MM.1S (cell line): ENCODE measurements around the gene CD74.
A peak's percentile ranks its signal among the peaks of the same experiment; 100 is the strongest.

Source experiments
- DNase-seq: peaks from one replicate; pipeline ENCODE4 v3.0.0-alpha.2; 2015
- H2AFZ ChIP-seq: fragments of 300-600 bp; sonication (generic); 2 replicates; pipeline ENCODE4 v1.6.0; 2016; ENCODE audit warnings: antibody characterized with exemption, low read length
- H3F3A ChIP-seq: fragments of 300-600 bp; sonication (generic); 2 replicates; pipeline ENCODE4 v1.6.1; 2016; ENCODE audit warnings: mild to moderate bottlenecking, antibody characterized with exemption, low read length, moderate library complexity, mixed read lengths; ENCODE audit not compliant: insufficient read depth
- H3K27ac ChIP-seq: fragments of 300-600 bp; sonication (generic); 2 replicates; pipeline ENCODE4 v1.5.1; 2016; ENCODE audit warnings: mild to moderate bottlenecking, low read length
- H3K27me3 ChIP-seq: fragments of 300-600 bp; sonication (generic); replicated peaks from 2 replicates; pipeline ENCODE4 v1.6.0; 2016; ENCODE audit warnings: low read length; ENCODE audit not compliant: insufficient read depth
- H3K36me3 ChIP-seq: fragments of 300-600 bp; sonication (generic); replicated peaks from 2 replicates; pipeline ENCODE4 v1.6.1; 2016; ENCODE audit warnings: mild to moderate bottlenecking, low read length, mixed read lengths; ENCODE audit not compliant: insufficient read depth
- H3K4me1 ChIP-seq: fragments of 300-600 bp; sonication (generic); 2 replicates; pipeline ENCODE4 v1.6.1; 2016; ENCODE audit warnings: low read length, mixed read lengths
- H3K4me2 ChIP-seq: fragments of 300-600 bp; sonication (generic); 2 replicates; pipeline ENCODE4 v1.6.0; 2016; ENCODE audit warnings: low read depth, low read length
- H3K4me3 ChIP-seq: fragments of 300-600 bp; sonication (generic); 2 replicates; pipeline ENCODE4 v1.5.1; 2016; ENCODE audit warnings: low read length, mixed read lengths
- H3K79me2 ChIP-seq: fragments of 300-600 bp; sonication (generic); 2 replicates; pipeline ENCODE4 v1.6.1; 2016; ENCODE audit warnings: mixed run types, low read length, mixed read lengths
- H3K9ac ChIP-seq: fragments of 300-600 bp; sonication (generic); 2 replicates; pipeline ENCODE4 v1.6.1; 2016; ENCODE audit warnings: low read length, mixed read lengths
- H3K9me2 ChIP-seq: fragments of 300-600 bp; sonication (generic); replicated peaks from 2 replicates; pipeline ENCODE4 v1.6.1; 2016; ENCODE audit warnings: mild to moderate bottlenecking, low read length, mixed read lengths; ENCODE audit not compliant: insufficient read depth
- H3K9me3 ChIP-seq: fragments of 300-600 bp; sonication (generic); replicated peaks from 2 replicates; pipeline ENCODE4 v1.6.1; 2016; ENCODE audit warnings: mild to moderate bottlenecking, low read length, mixed read lengths; ENCODE audit not compliant: insufficient read depth
- H4K20me1 ChIP-seq: fragments of 300-600 bp; sonication (generic); 2 replicates; pipeline ENCODE4 v1.6.1; 2016; ENCODE audit warnings: mild to moderate bottlenecking, low read length, moderate library complexity, mixed read lengths; ENCODE audit not compliant: insufficient read depth
- EZH2 ChIP-seq: fragments of 300-600 bp; sonication (generic); optimal IDR thresholded peaks from 2 replicates; pipeline ENCODE3; 2017; ENCODE audit warnings: low read depth, mild to moderate bottlenecking, antibody characterized with exemption, low read length, mixed read lengths
- EZH2phosphoT487 ChIP-seq: fragments of 300-600 bp; sonication (generic); IDR thresholded peaks from 2 replicates; pipeline ENCODE4 v1.6.1; 2018; ENCODE audit warnings: antibody characterized with exemption, low read length
- TF ChIP-seq, protein P1 (sequence below): fragments of 300-600 bp; sonication (generic); IDR thresholded peaks from 2 replicates; pipeline ENCODE4 v1.5.1; 2016; ENCODE audit warnings: antibody characterized with exemption, low read length, mixed read lengths

The CD74 gene

DNA sequence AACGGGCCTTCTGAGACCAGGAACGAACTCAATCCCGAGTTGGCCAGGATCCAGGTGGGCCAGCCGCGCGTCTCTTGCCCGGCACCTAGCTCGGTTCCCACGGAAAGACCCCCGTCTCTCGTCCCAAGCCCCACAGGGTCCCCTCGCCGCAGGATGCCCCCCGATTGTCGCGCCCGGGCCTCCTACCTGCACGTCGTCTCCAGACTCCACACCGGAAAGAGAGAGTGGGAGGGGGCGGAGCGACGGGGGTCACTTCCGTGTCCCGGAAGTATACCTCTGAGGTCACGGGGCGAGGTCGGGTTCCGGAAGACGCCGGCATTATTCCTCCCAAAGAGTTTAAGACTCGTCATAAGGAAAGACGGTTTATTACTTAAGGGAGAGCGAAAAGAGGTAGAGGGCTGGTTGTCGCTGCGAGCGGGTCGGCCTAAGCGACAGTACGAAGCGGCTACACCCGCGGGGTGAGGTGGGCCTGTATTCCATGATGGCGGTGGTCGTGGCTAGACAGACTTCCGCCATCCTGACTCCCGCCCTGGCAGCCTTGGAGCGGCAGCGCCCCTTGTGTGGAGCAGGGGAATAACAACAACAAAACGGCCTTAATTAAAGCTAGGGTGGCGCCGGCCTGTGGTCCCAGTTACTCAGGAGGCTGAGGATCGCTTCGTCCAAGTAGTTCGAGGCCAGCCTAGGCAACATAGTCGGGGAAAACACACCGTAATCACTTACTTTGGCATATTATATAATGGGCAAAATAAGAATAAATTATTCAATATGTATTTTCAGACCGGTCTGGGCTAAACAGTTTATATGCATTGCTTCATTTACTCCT, 37.0 kb upstream of the CD74 start, which contains the start of gene RPS14:
Gene RPS14, minus strand, starts transcription at position 223 of the 823 bp plus-strand sequence. CDS start 2,006 bp downstream, outside the sequence.
- H2AFZ ChIP-seq, result peak within 1 kb of the TSS; percentile 76
- peaks cover 13% of the 10 kb centered on the region; the same call in 1 of the 2 replicates for H3K4me1 ChIP-seq
- peak within 1 kb of the TSS; percentile 82 for H3K4me3 ChIP-seq
- peak; percentile 96 for DNase-seq
- no peaks in the 10 kb centered on the region for H3K9me3 ChIP-seq
- H3K27me3 ChIP-seq, result no peaks in the 10 kb centered on the region
- H4K20me1 ChIP-seq, result peaks cover 32% of the 10 kb centered on the region
- TF ChIP-seq, protein P1, sequence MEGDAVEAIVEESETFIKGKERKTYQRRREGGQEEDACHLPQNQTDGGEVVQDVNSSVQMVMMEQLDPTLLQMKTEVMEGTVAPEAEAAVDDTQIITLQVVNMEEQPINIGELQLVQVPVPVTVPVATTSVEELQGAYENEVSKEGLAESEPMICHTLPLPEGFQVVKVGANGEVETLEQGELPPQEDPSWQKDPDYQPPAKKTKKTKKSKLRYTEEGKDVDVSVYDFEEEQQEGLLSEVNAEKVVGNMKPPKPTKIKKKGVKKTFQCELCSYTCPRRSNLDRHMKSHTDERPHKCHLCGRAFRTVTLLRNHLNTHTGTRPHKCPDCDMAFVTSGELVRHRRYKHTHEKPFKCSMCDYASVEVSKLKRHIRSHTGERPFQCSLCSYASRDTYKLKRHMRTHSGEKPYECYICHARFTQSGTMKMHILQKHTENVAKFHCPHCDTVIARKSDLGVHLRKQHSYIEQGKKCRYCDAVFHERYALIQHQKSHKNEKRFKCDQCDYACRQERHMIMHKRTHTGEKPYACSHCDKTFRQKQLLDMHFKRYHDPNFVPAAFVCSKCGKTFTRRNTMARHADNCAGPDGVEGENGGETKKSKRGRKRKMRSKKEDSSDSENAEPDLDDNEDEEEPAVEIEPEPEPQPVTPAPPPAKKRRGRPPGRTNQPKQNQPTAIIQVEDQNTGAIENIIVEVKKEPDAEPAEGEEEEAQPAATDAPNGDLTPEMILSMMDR, result peak; percentile 88
- TF ChIP-seq EZH2phosphoT487, result no peak
- H3F3A ChIP-seq, result peaks cover 20% of the 10 kb centered on the region
- H3K9me2 ChIP-seq, result no peaks in the 10 kb centered on the region
- peak within 1 kb of the TSS; percentile 84 for H3K27ac ChIP-seq
- H3K4me2 ChIP-seq, result peak within 1 kb of the TSS; percentile 86
- peaks cover 48% of the 10 kb centered on the region for H3K79me2 ChIP-seq
- peak within 1 kb of the TSS; percentile 95 for H3K9ac ChIP-seq
- peaks cover 26% of the 10 kb centered on the region for H3K36me3 ChIP-seq

DNA sequence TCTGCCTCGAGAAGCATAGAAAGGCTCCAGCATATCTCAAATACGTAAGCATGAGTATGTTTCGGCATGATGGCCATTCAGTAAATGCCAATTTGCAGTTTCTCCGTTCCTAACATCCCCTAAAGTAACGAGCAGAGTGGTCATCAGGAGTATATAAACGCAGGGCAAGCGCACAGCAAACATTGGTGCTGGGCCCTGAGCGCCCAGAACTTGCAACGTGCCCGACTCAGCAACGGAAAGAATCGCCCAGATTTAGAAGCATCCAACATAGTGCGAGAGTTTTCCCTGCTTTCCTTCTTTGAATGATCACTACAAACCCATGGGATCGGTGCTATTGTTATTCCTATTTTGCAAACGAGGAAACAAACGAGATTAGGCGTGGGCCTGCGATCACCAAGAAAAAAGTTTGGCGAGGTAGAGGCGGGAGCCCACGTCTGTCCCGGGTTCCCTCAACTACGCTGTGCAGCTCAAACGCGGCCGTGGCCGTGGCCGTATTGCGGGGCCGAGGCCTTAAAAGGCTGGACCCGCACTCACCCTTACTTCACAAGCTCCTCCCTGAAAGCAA, 36.3 kb upstream of the CD74 start:
- Histone ChIP-seq H3F3A (peaks cover 26% of the 10 kb centered on the region), H3K9ac (peak overlapping the region; percentile 95), H3K79me2 (peaks cover 48% of the 10 kb centered on the region), H3K9me2 (no peaks in the 10 kb centered on the region), H2AFZ (peak overlapping the region; percentile 76), H4K20me1 (peaks cover 35% of the 10 kb centered on the region), H3K27ac (peak overlapping the region; percentile 84), H3K27me3 (no peaks in the 10 kb centered on the region), H3K9me3 (no peaks in the 10 kb centered on the region), H3K4me2 (peak overlapping the region; percentile 86), H3K4me3 (peak overlapping the region; percentile 82), H3K4me1 (peaks cover 13% of the 10 kb centered on the region; the same call in 1 of the 2 replicates), H3K36me3 (peaks cover 26% of the 10 kb centered on the region)
- no peak for DNase-seq
- no peak for TF ChIP-seq EZH2phosphoT487
- TF ChIP-seq, protein P1, result no peak
- TF ChIP-seq EZH2, result no peak

DNA sequence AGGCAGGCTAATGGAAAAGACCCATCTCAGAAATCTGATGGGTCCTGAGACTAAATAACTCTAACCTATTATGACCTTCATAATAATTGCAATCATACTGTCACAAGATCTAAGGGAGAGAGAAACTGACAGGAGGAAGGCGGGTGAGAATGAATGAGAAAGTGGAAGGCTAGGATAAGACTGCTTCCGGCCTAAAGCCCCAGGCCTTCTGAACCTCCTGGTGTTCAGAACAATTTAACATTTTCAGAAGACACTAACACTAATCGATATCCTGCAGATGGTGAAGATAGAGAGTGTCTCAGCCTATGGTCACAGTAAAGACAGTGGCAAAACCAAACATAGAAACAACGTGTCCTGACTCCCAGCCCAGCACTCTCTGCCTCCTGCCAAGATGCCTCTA, 35.6 kb upstream of the CD74 start:
- Histone ChIP-seq H3K36me3 (peaks cover 26% of the 10 kb centered on the region), H4K20me1 (peaks cover 40% of the 10 kb centered on the region), H3K27ac (peak overlapping the region; percentile 84; the same call in 1 of the 2 replicates), H3K4me2 (peak overlapping the region; percentile 86), H3F3A (peaks cover 33% of the 10 kb centered on the region), H3K9me3 (no peaks in the 10 kb centered on the region), H3K9me2 (no peaks in the 10 kb centered on the region), H3K4me3 (peak overlapping the region; percentile 82), H3K4me1 (peaks cover 13% of the 10 kb centered on the region; the same call in 1 of the 2 replicates), H3K79me2 (peaks cover 48% of the 10 kb centered on the region), H3K27me3 (no peaks in the 10 kb centered on the region), H2AFZ (no peak overlapping the region), H3K9ac (peak overlapping the region; percentile 95)
- TF ChIP-seq, protein P1, result no peak
- TF ChIP-seq EZH2phosphoT487 (no peak), EZH2 (no peak)
- no peak for DNase-seq
